Islet precursor cell (in vitro differentiated cells): ENCODE results near the gene CDKN2A.

Experiments
- DNase-seq: peaks from one replicate; pipeline ENCODE4 v3.0.0-alpha.2; 2018

CDKN2A gene

DNA sequence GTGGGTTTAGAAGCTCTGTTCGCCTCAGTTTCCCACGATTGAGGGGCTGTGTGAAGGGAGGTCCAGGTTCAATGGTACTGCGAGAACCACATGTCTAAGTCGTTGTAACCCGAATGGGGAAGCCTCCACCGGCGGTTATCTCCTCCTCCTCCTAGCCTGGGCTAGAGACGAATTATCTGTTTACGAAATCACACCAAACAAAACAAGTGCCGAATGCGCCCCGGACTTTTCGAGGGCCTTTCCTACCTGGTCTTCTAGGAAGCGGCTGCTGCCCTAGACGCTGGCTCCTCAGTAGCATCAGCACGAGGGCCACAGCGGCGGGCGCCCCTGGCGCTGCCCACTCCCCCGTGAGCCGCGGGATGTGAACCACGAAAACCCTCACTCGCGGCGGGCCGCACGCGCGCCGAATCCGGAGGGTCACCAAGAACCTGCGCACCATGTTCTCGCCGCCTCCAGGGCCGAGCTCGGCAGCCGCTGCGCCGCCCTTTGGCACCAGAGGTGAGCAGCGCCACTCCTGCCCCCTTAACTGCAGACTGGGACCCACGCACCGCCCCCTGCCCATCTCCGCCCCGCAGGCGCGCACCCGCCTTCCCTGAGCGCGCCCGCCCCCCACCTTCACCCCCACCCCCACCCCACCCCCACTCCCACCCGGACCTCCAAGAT lies at the start of gene CDKN2A:
Gene CDKN2A, minus strand, starts transcription at position 500 of the 663 bp plus-strand sequence.
- peak; percentile 80 for DNase-seq

DNA sequence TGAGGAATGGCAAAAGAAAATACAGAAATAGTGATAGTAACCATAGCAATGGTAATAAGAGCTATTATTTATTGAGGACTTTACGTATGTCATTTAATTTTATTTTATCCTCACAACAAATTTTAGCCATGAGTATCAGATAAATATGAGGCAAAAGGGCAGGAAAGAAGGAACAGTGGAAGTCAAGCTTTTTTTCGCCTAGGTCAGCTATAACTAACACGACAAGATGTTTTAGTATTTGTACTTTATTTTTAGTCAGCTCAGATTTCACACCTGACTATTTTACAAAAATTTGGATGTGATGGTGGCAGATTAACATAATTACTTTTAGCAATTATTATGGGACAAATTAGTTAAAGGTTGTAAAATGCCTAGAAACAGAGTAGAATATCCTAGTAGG lies 49.7 kb upstream of the CDKN2A start:
- no peak for DNase-seq

DNA sequence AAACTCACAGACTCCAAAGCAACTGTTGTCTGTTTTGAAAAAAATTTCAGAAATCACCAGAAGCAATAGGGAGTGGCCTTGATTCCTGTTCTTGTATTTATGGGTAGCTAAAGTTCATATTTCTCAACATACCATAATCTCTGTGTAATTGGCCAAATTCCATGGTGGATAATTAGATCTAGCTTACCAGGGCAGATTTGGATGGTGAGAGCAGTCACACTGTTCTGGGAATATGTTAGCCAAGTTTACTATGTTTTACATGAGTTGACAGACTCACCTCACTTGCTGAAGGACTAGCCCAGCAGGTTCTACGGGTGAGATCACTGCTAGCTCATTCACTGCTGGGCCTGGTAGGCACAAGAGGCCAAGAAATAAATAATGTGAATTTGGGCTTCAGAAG lies 47.6 kb upstream of the CDKN2A start:
- peak; percentile 79 for DNase-seq

DNA sequence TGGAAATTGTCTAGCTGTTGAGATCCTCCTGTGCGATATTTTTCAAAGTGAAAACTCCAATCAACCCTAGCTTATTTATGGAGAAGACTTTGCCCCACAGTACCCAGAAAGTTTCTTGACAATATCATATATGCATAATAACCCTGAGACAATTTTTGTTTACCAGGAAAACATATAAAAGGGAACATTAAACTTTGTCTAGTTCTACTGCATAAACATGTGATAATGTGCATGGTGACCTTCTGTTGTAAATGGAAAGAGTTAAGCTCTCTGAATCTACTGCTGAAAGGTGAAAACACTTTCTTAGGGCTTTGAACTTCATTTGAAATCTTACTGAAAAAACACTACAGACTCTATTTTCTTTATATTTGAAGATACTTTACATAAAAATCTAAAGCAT lies 47.2 kb upstream of the CDKN2A start:
- no peak for DNase-seq

DNA sequence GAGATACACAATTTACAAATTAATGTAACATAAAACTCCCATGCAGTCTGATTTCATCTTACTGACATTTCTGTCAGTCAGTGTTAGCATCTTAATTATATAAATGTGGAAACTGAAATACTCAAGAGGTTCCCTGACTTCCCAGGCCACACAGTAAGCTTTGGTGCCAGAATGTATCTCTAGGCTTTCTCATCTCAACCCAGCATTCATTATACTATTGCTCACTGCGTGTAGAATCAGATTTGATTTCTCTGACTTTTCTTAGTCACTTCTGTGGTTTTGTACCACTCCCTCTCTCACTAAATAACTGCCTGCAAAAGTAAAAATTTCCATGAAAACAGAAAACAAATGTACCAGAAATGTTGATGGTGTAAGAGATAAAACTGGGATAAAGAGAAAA lies 46.6 kb upstream of the CDKN2A start:
- no peak for DNase-seq

DNA sequence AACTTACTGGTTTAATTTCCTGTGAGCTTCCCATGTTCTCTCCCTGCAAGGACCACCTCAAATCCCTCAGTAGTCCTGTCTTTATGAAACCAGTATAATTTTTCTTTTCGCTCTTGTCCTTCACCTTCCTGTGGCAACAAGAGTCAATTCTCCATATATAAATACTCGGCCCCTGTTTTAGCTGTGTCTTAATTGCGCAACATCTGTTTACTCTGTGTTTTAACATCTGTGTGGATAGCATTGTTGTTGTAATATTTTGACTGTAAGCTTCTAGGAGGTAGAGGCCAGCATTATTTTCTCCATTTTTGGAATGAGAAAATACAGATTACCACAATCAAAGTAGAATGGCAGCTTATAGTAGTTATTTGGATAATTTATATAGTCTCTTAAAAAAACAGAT lies 45.1 kb upstream of the CDKN2A start:
- DNase-seq, result no peak

DNA sequence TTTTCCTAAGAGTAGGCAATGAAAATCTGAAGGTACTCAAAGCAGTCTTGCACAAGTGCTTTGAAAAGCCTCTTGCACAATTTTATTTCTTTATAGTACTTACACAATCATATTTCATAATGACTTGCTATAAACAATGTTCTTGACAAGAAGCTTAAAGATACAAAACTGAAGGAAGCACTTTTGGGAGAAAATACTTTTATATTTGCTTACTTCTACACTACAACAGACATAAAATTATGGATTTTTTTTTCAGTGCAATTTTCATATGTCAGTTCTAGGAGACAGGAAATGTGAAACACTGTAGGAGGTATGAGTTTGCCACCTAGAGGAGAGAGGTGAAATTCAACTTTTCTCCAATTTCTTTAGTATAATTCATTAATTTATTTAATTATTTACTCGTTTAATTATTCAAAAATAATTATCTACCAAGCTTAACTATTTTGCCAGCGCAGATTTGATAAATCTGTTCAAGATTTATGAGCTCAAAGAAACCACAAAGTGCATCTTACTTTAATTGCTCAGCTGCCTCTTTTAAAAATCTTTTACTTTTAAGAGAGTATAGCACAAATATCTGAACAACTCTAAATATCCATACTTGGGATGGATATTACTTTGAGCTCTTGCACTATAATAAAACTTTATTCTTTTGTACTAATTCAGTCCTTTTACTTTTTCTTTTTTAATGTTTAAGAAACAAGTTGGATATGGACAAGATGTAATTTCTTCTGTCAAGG lies 43.9 kb upstream of the CDKN2A start:
- no peak for DNase-seq

DNA sequence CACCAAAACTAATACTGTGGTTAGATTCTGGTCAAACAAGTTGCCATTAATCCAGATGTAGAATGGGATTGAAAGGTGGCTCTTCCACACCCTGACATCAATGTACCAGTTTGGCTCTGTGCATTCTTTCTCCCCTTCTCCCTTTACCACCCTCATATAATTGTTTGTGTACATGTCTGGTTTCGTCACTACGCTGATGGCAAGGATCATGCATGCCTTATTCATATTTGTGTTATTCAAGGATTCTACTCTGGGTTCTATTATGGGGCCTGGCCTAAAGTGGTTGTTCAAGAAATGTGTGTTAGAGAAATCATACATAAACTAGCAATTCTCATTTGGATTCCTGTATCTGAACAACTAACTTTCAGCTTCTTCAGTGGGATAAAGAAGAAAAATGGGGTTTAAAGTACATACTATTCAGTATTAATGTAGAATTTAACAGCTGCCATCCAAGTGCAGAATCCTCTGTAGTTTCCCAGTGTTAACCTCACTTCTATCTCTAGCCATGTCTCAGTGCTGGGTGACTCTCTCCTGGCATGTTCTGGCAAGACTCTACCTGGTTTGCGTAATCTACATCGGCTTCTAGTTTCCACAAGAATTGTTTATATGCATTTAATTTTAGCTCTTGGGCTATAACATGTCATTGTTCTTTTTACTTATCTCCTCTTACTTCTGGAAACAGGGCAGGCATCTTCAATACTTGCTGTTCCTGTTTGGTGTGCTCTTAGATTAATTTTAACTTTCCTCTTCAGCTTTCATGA lies 42.9 kb upstream of the CDKN2A start:
- no peak for DNase-seq

DNA sequence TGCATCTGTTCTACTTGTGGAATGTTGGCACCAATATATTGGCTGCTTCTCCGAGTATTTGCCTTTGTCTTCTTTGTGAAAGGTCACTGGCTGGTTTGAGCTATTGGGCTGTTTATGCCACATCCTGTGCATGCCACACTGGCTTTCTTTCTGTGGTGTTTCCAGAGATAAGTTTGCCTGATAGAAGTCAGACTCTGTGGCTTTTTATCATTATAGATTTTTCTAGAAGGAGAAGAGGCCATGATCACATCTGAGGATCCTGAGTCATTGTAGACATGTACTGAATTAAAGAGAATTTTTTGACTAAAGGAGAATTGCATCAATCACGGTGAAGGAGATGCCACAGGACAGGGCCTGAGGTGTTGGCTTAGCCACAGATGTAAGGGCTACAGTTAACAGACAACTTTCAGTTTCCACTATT lies 41.4 kb upstream of the CDKN2A start:
- DNase-seq, result no peak

DNA sequence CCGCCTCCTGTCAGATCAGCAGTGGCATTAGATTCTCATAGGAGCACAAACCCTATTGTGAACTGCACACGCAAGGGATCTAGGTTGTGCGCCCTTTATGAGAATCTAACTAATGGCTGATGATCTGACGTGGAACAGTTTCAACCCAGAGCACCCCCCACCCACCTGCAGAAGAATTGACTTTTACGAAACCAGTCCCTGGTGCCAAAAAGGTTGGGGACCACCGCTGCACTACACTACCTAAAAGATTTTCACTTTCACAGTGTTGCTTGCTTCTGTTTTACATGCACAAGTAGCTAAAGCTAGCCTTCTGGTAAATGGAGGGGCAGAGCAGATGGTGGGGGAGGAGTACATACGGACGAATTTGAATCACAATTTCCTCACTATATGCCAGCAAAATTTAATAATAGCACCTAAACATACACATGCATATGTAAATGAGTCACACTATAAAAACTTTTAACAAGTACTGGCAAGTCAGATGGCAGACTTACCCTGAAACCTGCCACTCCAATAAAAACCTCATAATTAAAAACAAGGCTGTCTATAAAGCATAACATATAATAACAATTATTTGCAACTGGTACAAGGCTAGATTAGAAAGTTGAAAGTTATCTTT lies 38.9 kb upstream of the CDKN2A start:
- no peak for DNase-seq

DNA sequence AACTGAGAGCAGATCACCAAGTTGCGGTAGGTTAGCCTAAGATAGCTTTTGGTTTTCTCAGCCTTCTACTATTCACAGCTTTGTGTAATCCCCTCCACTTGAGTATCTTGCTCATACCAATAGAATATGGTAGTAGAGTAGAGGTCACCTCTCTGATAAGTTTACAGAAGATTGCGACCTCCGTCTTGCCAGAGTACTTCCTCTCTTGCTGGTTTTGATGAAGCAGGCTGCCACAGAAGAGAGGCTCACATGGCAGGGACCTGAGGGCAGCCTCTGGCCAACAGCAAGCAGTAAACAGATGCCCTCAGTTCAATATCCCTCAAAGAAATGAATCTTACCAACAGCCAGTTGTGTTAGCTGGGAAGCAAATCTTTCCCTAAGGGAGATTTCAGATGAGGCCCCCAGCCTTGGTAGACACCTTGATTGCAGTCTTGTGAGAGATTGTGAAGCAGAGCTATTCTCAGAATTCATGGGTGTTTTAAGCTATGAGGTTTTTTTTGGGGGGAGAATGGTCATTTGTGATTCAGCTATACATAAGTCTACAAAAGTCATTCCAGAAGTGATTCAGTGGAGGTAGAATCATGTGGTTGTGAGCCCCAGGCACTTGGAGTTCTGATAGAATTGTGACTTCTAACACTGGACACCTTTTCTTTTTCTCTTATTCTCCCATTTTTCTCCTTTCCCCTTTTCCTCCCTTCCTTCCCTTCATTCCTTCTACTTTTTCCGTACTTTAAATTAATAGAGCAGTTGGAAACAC lies 37.6 kb upstream of the CDKN2A start:
- DNase-seq, result no peak

DNA sequence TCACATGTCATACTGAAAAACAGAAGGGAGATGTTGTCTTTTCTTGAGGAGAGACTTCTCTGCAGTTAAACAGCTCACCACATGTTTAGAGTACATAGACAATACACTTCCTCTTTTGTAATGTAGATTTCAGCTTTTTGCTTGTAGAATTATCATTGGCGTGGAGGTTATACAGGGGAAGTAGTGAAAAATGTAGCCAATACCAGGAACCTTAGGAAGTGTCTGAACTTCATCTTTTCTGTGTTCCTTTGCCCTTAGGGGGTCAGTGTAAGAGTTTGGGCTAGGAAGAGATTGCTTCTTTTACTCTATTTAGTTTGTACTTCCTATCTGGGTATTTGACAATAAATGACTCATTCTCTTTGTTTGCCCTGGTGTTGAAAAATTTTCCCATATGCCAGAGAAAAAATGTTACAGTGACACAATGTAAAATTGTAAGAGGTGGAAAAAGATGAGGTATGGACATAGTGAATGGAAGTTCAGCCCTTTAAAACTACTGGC lies 36.0 kb upstream of the CDKN2A start:
- no peak for DNase-seq

DNA sequence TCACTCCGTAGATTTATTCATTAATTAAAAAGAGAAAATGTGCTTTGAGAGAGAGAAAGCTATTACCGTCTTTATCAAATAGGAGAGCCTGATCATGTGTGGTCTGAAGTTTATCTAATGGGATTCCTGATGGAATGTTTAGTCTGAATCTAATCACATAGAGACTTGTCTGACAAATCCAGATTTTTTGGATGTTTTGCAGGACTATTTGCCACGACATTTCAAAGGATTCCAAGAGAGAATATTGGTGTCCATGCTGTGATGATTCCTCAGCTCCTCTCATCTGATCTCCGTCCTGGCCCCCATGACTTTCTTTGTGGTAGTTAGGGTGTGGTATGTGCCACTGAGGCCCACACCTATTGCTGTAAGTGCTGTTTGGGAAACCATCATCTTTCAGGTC lies 35.0 kb upstream of the CDKN2A start:
- DNase-seq, result no peak

DNA sequence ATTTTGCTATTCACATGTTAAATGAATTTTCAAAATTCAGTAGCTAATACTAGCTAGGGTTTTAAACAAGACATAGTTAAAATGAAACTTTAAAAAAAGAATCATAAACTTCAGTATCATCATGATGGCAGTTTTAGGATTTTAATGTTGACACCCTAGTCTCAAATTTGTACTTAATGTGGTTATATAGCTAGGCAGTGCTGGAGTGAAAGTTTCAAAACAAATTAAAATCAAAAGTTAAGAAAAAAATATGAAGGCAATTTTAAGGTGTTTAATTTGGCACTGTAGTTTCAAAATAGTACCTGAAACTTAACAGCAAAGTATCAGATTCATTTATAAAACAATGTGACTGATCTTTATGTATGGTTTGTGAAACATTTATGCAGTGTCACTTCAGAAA lies 34.2 kb upstream of the CDKN2A start:
- DNase-seq, result no peak

DNA sequence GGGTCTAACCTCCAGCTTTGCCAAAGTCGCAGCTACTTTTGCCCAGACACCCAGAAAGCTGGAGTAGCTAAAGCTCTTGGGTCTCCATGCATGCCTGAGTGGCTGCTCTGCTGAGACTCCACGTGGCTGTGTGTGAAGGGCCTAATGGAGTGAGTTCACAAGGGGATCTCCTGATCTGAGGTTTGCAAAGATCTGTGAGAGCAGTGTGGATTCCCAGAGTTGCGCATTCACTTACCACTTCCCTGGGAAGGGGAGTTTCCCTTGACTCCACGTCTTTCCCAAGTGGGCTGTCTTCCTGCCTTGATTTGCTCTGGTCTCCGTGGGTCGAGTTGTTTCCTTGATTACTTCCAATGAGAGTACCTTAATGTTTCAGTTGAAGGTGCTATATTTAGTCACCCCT lies 32.5 kb upstream of the CDKN2A start:
- no peak for DNase-seq

DNA sequence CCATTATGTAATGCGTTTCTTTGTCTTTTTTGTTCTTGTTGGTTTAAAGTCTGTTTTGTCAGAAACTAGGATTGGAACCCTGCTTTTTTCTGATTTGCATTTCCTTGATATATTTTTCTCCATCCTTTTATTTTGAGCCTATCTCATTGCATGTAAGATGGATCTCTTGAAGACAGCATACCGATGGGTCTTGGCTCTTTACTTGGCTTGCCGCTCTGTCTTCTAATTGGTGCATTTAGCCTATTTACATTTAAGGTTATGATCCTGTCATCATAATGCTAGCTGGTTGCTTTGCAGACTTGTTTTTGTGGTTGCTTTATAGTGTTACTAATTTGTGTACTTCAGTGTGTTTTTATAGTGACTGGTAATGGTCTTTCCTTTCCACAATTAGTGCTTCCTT lies 28.2 kb upstream of the CDKN2A start:
- DNase-seq, result no peak

DNA sequence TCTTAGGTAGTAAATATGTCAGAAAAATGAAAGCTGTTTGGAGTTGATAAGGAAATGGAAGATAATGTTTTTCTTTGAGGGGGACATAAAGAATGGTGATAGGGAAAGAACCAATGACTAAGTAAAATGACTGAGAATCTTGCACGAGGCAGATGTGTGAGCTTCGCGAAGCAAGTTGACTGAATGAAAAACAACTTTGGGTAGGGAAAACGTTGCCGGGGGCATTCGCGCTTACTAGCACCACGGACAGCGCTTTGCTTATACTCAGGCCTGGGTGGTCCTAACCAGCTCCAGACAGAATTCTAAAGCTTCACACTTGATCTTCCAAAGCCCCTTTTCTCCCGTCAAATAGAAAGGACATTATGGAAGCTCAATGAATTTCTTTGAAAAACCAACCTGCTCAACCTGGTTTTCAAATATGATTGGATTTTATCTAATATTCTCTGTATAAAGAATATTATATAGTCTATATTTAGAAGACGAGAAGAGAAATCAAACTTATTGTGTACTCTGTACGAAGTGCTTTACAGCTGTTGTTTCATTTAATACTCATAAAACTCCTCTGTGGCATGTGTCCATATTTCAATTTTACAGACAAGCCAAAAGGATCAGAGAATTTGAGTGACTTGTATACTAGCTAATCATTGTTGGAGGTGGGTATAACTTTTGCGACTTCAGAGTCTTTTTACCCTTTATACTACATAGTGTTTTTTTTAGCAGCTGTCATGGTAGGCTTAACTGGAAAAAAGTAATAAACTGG lies 16.9 kb upstream of the CDKN2A start:
- peak; percentile 81 for DNase-seq

DNA sequence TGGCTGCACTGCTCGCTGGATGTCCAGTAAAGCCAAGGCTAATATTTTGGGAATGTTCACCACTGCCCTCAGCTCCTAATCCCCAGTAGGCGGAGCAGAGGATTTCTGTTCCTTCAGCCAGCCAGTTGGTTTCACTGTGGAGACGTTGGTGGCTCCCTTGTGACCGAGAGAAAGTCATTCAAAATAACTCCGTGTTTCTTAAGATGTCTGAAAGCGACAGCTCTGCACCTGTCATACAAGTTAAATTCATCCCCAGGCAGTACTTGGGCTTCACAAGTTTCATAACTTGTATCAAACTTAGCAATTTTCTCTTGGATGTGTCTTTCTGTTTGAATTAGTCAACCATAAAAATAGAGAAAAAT lies 15.3 kb upstream of the CDKN2A start:
- DNase-seq, result no peak

DNA sequence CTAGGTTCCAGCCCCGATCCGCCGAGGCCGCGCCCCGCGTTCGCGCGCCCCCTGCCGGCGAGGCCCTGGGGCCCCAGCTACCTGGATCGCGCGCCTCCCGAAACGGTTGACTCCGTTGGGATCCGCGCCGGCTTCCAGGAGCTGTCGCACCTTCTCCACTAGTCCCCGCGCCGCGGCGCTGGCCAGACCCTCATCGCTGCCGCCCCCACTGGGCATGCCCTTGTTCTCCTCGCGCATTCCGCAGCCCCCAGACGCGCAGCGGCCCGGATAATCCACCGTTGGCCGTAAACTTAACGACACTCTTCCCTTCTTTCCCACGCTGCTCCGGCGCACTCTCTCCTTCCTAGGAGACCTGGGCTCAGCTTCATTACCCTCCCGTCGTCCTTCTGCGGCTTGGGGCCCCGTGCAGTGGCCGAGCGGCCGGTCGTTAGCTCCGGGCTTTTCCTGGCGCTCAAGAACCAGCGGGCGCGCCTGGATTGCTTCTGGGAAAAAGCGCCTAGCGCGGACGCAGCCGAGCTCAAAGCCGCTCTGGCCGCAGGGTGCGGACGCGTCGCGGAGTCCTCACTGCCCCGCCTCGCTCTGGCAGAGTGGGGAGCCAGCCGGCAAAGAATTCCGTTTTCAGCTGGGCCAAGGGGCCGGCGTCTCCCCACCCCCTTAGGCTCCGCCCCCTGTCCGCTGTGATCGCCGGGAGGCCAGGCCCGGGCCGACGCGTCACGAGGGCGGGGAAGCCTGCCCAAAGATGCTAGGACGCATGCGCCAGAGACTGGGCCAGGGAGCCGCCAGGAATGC lies 14.7 kb upstream of the CDKN2A start, which contains the start of gene CDKN2B:
Gene CDKN2B, minus strand, starts transcription at position 589 of the 789 bp plus-strand sequence. Its CDS starts 352 bp downstream, at position 237.
- DNase-seq, result peak; percentile 99

DNA sequence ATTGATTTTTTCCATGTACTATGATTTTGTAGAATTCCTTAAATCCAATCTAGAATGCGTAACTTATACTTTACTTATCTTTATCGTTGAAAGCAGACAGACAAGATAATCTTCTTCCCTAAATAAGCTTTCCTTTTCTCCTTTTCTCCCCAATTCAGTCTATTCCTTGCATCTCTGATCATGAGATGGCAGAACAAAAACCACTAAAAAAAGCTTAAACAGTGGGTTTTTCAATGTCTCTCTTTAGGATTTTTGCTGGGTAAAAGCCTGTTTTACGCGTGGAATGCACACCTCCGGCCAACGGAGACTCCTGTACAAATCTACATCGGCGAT lies 14.2 kb upstream of the CDKN2A start:
- no peak for DNase-seq
